GM12878 (cell line): ENCODE data around the gene TCF4. TPM values are rescaled to one million over a fixed set of nuclear protein-coding genes. Genes with fewer than 3 reads are reported as not detected.
A peak's percentile ranks its signal among the peaks of the same experiment; 100 is the strongest.

ENCODE experiments used
- ATF2 ChIP-seq: IDR thresholded peaks from 2 replicates; pipeline ENCODE4 v1.6.1; 2012; ENCODE audit warnings: low read length, inconsistent platforms
- BACH1 ChIP-seq: fragments of 450-650 bp; IDR thresholded peaks from 2 replicates; pipeline ENCODE4 v1.6.1; 2017; ENCODE audit warnings: mild to moderate bottlenecking, borderline replicate concordance
- E2F8 ChIP-seq: fragments of 450-650 bp; IDR thresholded peaks from 2 replicates; pipeline ENCODE4 v1.6.1; 2018; ENCODE audit warnings: mild to moderate bottlenecking, low read depth, moderate library complexity; ENCODE audit not compliant: partially characterized antibody
- GATAD2B ChIP-seq: fragments of 450-650 bp; conservative IDR thresholded peaks from 2 replicates; pipeline ENCODE4 v1.6.1; 2017; ENCODE audit warnings: low read depth, mild to moderate bottlenecking, moderate library complexity
- HCFC1 ChIP-seq: fragments of 150-350 bp; IDR thresholded peaks from 2 replicates; pipeline ENCODE4 v1.6.1; 2014; ENCODE audit warnings: low read length
- HSF1 ChIP-seq: fragments of 150-350 bp; IDR thresholded peaks from 2 replicates; pipeline ENCODE4 v1.6.1; 2014; ENCODE audit warnings: mild to moderate bottlenecking, low read depth, low read length
- MTA3 ChIP-seq: IDR thresholded peaks from 2 replicates; pipeline ENCODE4 v1.6.1; 2012; ENCODE audit warnings: low read length, inconsistent platforms, borderline replicate concordance
- MXI1 ChIP-seq: fragments of 150-350 bp; IDR thresholded peaks from 2 replicates; pipeline ENCODE4 v1.6.1; 2011; ENCODE audit warnings: low read depth, mild to moderate bottlenecking, inconsistent platforms, low read length, improper control_type of control experiment
- NFYA ChIP-seq: IDR thresholded peaks from 2 replicates; pipeline ENCODE4 v1.6.1; 2011; ENCODE audit warnings: low read depth, mild to moderate bottlenecking, low read length, improper control_type of control experiment, borderline replicate concordance
- POLR2A ChIP-seq: IDR thresholded peaks from 2 replicates; pipeline ENCODE4 v1.6.1; 2011; ENCODE audit warnings: low read depth, mild to moderate bottlenecking, low read length
- RAD51 ChIP-seq: fragments of 450-650 bp; IDR thresholded peaks from 2 replicates; pipeline ENCODE4 v1.6.1; 2016; ENCODE audit warnings: moderate library complexity, mild to moderate bottlenecking, inconsistent platforms
- SMAD1 ChIP-seq: fragments of 450-650 bp; IDR thresholded peaks from 2 replicates; pipeline ENCODE4 v1.6.1; 2018; ENCODE audit warnings: mild to moderate bottlenecking, low read depth; ENCODE audit not compliant: partially characterized antibody
- SP1 ChIP-seq: IDR thresholded peaks from one replicate; pipeline ENCODE4 v1.6.1; 2011; ENCODE audit warnings: low read depth, low read length
- SREBF1 ChIP-seq: IDR thresholded peaks from 2 replicates; pipeline ENCODE4 v1.6.1; 2012; ENCODE audit warnings: mild to moderate bottlenecking, low read length
- TARDBP ChIP-seq: IDR thresholded peaks from 2 replicates; pipeline ENCODE4 v1.6.1; 2016; ENCODE audit warnings: borderline replicate concordance
- TCF12 ChIP-seq: IDR thresholded peaks from 2 replicates; pipeline ENCODE4 v1.6.1; 2011; ENCODE audit warnings: low read depth, mild to moderate bottlenecking, low read length
- polyA plus RNA-seq, 11 experiments: library from polyadenylated mRNA; depleted of rRNA in 4 of 11; unstranded in 6 of 11; stranded (reverse) in 5 of 11; fragments of >200 nt; fragmentation: Nextera tagmentation in 4 of 11; fragmentation: Illumina TruSeq in 1 of 11; extraction: Ambion mirVana in 4 of 11; extraction: Trizol in 1 of 11; gene quantifications; 1 replicate in 1 of 11; 2 replicates in 10 of 11; pipeline versions ENCODE4 v1.2.1 to v1.2.3, GENCODE V29; 2011 to 2016; ENCODE audit warnings: inconsistent platforms in 2 of 11, missing spikeins in 2 of 11, low read depth in 1 of 11
- total RNA-seq, 4 experiments: library from RNA; depleted of rRNA in 3 of 4; stranded (reverse); fragments of >200 nt in 3 of 4; fragmentation: Illumina TruSeq in 1 of 4; extraction: Trizol in 1 of 4; gene quantifications; 2 replicates each; pipeline versions ENCODE4 v1.2.1 to v1.2.3, GENCODE V29; 2013 to 2021
- TF ChIP-seq, protein P1 (sequence below): IDR thresholded peaks from 2 replicates; pipeline ENCODE4 v1.6.1; 2012; ENCODE audit warnings: improper control_type of control experiment, low read depth, low read length; ENCODE audit not compliant: insufficient replicate concordance
- TF ChIP-seq, protein P2 (sequence below): fragments of 450-650 bp; formaldehyde crosslinking; IDR thresholded peaks from 2 replicates; pipeline ENCODE4 v1.4.0; 2022; ENCODE audit warnings: mild to moderate bottlenecking, moderate library complexity

TCF4 gene
- total and polyA plus RNA-seq, 10 of the 15 experiments (the other 5 are each of a cell fraction or from before 2014, with no cell fraction given), result 15.2 to 94.0 (median 31.5) TPM

GRCh38 chr18:55249550-55249949 lies 338.4 kb downstream of the TCF4 start (continued):
- no peak for TF ChIP-seq GATAD2B
- TF ChIP-seq NFYA, result no peak
- TF ChIP-seq SP1, result no peak
- no peak for TF ChIP-seq SREBF1
- TF ChIP-seq POLR2A, result no peak
- TF ChIP-seq, protein P1, sequence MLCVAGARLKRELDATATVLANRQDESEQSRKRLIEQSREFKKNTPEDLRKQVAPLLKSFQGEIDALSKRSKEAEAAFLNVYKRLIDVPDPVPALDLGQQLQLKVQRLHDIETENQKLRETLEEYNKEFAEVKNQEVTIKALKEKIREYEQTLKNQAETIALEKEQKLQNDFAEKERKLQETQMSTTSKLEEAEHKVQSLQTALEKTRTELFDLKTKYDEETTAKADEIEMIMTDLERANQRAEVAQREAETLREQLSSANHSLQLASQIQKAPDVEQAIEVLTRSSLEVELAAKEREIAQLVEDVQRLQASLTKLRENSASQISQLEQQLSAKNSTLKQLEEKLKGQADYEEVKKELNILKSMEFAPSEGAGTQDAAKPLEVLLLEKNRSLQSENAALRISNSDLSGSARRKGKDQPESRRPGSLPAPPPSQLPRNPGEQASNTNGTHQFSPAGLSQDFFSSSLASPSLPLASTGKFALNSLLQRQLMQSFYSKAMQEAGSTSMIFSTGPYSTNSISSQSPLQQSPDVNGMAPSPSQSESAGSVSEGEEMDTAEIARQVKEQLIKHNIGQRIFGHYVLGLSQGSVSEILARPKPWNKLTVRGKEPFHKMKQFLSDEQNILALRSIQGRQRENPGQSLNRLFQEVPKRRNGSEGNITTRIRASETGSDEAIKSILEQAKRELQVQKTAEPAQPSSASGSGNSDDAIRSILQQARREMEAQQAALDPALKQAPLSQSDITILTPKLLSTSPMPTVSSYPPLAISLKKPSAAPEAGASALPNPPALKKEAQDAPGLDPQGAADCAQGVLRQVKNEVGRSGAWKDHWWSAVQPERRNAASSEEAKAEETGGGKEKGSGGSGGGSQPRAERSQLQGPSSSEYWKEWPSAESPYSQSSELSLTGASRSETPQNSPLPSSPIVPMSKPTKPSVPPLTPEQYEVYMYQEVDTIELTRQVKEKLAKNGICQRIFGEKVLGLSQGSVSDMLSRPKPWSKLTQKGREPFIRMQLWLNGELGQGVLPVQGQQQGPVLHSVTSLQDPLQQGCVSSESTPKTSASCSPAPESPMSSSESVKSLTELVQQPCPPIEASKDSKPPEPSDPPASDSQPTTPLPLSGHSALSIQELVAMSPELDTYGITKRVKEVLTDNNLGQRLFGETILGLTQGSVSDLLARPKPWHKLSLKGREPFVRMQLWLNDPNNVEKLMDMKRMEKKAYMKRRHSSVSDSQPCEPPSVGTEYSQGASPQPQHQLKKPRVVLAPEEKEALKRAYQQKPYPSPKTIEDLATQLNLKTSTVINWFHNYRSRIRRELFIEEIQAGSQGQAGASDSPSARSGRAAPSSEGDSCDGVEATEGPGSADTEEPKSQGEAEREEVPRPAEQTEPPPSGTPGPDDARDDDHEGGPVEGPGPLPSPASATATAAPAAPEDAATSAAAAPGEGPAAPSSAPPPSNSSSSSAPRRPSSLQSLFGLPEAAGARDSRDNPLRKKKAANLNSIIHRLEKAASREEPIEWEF, result peak; percentile 69
- no peak for TF ChIP-seq HSF1
- TF ChIP-seq HCFC1, result no peak
- TF ChIP-seq SMAD1, result no peak
- TF ChIP-seq RAD51, result no peak
- no peak for TF ChIP-seq MXI1
- TF ChIP-seq TCF12, result no peak
- no peak for TF ChIP-seq E2F8
- TF ChIP-seq, protein P2, sequence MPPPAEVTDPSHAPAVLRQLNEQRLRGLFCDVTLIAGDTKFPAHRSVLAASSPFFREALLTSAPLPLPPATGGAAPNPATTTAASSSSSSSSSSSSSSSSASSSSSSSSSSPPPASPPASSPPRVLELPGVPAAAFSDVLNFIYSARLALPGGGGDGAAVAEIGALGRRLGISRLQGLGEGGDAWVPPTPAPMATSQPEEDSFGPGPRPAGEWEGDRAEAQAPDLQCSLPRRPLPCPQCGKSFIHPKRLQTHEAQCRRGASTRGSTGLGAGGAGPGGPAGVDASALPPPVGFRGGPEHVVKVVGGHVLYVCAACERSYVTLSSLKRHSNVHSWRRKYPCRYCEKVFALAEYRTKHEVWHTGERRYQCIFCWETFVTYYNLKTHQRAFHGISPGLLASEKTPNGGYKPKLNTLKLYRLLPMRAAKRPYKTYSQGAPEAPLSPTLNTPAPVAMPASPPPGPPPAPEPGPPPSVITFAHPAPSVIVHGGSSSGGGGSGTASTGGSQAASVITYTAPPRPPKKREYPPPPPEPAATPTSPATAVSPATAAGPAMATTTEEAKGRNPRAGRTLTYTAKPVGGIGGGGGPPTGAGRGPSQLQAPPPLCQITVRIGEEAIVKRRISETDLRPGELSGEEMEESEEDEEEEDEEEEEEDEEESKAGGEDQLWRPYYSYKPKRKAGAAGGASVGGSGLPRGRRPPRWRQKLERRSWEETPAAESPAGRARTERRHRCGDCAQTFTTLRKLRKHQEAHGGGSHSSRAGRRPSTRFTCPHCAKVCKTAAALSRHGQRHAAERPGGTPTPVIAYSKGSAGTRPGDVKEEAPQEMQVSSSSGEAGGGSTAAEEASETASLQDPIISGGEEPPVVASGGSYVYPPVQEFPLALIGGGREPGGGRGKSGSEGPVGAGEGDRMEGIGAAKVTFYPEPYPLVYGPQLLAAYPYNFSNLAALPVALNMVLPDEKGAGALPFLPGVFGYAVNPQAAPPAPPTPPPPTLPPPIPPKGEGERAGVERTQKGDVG, result no peak
- peak; percentile 88 for TF ChIP-seq ATF2
- TF ChIP-seq MTA3, result no peak; the same call in none of the 2 replicates
- TF ChIP-seq TARDBP, result no peak
- TF ChIP-seq BACH1, result no peak; the same call in 1 of the 2 replicates
